Epithelial cell of esophagus (primary cell): ENCODE results near the gene AKAP9.
A peak's percentile ranks its signal among the peaks of the same experiment; 100 is the strongest.
"Not testable (repeated sequence)": the region's sequence is repeated elsewhere in the genome, so short reads cannot be mapped to it uniquely, and the experiment has no call there.

Experiments
- DNase-seq: peaks from one replicate; pipeline ENCODE4 v3.0.0; 2010; ENCODE audit warnings: low read depth
- H3K4me3 ChIP-seq: 2 replicates; pipeline ENCODE4 v1.5.1; 2011; ENCODE audit warnings: mild to moderate bottlenecking, low read length, control low read depth
- TF ChIP-seq, protein P1 (sequence below): IDR thresholded peaks from 2 replicates; pipeline ENCODE4 v1.5.1; 2011; ENCODE audit warnings: low read depth, mild to moderate bottlenecking, low read length, control low read depth, inconsistent platforms; ENCODE audit not compliant: insufficient read depth; ENCODE audit errors: missing control alignments

Gene AKAP9

GRCh38 chr7:92100534-92100933 lies 159.9 kb downstream of the AKAP9 start:
- TF ChIP-seq, protein P1, sequence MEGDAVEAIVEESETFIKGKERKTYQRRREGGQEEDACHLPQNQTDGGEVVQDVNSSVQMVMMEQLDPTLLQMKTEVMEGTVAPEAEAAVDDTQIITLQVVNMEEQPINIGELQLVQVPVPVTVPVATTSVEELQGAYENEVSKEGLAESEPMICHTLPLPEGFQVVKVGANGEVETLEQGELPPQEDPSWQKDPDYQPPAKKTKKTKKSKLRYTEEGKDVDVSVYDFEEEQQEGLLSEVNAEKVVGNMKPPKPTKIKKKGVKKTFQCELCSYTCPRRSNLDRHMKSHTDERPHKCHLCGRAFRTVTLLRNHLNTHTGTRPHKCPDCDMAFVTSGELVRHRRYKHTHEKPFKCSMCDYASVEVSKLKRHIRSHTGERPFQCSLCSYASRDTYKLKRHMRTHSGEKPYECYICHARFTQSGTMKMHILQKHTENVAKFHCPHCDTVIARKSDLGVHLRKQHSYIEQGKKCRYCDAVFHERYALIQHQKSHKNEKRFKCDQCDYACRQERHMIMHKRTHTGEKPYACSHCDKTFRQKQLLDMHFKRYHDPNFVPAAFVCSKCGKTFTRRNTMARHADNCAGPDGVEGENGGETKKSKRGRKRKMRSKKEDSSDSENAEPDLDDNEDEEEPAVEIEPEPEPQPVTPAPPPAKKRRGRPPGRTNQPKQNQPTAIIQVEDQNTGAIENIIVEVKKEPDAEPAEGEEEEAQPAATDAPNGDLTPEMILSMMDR, result no peak

GRCh38 chr7:92102862-92103261 lies 162.2 kb downstream of the AKAP9 start:
- DNase-seq, result peak; percentile 4
- not testable (repeated sequence) for H3K4me3 ChIP-seq

More at GRCh38 chr7:92100534-92100933, 159.9 kb downstream of the AKAP9 start:
- H3K4me3 ChIP-seq, result no peak overlapping the region
- DNase-seq, result no peak

DNA sequence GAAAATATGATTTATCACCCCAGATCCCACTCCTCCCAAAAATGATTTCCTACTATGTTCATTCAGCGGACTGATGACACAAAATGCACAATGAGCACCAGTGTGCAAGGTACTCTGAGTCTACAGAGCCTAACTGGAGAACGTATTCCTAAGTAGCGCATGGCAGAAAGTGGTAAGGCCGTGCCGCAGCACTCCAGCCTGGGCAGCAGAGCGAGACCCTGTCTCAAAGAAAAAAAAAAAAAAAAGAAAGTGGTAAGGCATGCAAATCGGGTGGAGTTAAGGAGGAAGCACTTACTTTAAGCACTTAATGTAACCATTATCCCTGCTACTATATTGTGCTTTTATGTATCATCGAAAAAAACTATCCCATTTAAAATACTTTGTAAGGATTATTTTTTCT lies 168.2 kb downstream of the AKAP9 start:
- TF ChIP-seq, protein P1, result no peak
- H3K4me3 ChIP-seq, result no peak overlapping the region
- DNase-seq, result no peak

DNA sequence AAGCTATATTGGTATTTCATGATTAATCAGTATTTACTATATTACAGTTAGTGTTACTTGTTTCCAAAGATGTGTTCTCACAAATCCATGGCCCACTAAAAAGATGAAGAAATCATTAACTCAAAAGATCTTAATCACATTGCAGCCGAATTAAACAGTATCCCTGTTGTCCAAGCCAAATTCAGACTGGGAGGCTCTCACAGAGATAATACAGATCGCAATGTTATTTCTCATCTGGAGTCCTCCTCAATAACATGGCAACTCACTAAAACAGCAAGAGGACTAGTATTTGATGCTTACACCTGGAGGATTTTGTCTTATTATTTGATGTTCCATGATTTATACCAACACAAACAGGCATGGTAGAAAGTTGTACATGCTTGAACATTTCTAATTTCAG lies 170.2 kb downstream of the AKAP9 start:
- no peak for DNase-seq
- TF ChIP-seq, protein P1, result no peak
- H3K4me3 ChIP-seq, result no peak overlapping the region

DNA sequence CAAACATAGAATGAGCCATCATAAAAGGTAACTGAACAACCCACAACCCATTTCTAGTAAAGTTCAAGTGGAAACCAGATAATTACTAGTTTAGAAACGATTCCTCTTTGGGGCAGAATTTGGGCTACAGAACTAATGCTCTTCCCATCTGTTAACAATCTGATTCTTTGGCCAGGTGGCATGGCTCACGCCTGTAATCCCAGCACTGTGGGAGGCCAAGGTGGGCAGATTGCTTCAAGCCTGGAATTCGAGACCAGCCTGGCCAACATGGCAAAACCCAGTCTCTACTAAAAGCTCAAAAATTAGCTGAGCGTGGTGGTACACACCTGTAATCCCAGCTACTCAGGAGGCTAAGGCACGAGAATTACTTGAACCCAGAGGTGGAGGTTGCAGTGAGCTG lies 175.2 kb downstream of the AKAP9 start:
- TF ChIP-seq, protein P1, result no peak
- H3K4me3 ChIP-seq, result no peak overlapping the region
- no peak for DNase-seq

- H3K4me3 ChIP-seq, result no peak overlapping the region
- DNase-seq, result no peak
- TF ChIP-seq, protein P1, result no peak
Measured at GRCh38 chr7:92116949-92117348, 176.3 kb downstream of the AKAP9 start.

GRCh38 chr7:92119213-92119759 lies 178.6 kb downstream of the AKAP9 start:
- no peak for DNase-seq
- TF ChIP-seq, protein P1, result no peak
- no peak overlapping the region for H3K4me3 ChIP-seq

DNA sequence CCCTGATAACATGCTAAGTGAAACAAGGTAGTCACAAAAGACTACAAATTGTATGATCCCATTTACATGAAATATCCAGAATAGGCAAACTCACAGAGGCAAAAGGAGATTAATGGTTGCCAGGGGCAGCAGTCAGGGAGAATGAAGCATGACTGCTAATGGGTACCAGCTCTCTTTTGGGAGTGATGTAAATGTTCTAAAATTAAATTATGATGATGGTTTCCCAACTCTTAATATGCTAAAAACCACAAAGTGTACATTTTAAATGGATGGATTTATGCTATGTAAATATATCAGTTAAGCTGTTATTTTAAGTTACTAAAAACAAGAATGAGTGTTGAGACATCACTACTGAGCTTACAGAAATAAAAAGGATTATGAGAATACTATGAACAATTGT lies 181.0 kb downstream of the AKAP9 start:
- no peak for DNase-seq
- TF ChIP-seq, protein P1, result no peak
- H3K4me3 ChIP-seq, result no peak overlapping the region
